AG04450 (cell line): ENCODE measurements around the gene ZSCAN5C. TPM values are rescaled to one million over a fixed set of nuclear protein-coding genes. Genes with fewer than 3 reads are reported as not detected.
"Not testable (repeated sequence)": the region's sequence is repeated elsewhere in the genome, so short reads cannot be mapped to it uniquely, and the experiment has no call there.

Source experiments
- CTCF ChIA-PET: fragments of 300-600, 350-600 bp; formaldehyde crosslinking; extraction: SDS; loops from one replicate; lab custom pipeline; 2022; ENCODE audit warnings: antibody characterized with exemption, inconsistent platforms; lab: Charles Lee
- POLR2A ChIA-PET: fragments of 350-600 bp; formaldehyde crosslinking; extraction: SDS; loops from one replicate; lab custom pipeline; 2021; ENCODE audit warnings: antibody characterized with exemption, inconsistent platforms; lab: Yijun Ruan, JAX
- DNase-seq: peaks from one replicate; pipeline ENCODE4 v3.0.0-alpha.2; 2011; ENCODE audit warnings: low read depth, low spot score
- H3K27ac ChIP-seq: one replicate; pipeline ENCODE4 v1.5.1; 2012; ENCODE audit warnings: low read depth, low read length, control low read depth
- H3K27me3 ChIP-seq: one replicate; pipeline ENCODE4 v1.6.0; 2012; ENCODE audit warnings: low read length; ENCODE audit not compliant: control insufficient read depth, insufficient read depth
- H3K4me3 ChIP-seq: 2 replicates; pipeline ENCODE4 v1.5.1; 2011; ENCODE audit warnings: mild to moderate bottlenecking, low read depth, low read length, control low read depth
- H3K9me3 ChIP-seq: 2 replicates; pipeline ENCODE4 v1.5.1; 2012; ENCODE audit warnings: low read length; ENCODE audit not compliant: control insufficient read depth, insufficient read depth
- polyA plus RNA-seq: library from polyadenylated mRNA; depleted of rRNA; stranded (reverse); fragments of >200 nt; gene quantifications from 2 replicates; pipeline ENCODE4 v1.2.3, GENCODE V29; 2011
- TF ChIP-seq, protein P1 (sequence below): IDR thresholded peaks from 2 replicates; pipeline ENCODE4 v1.5.1; 2011; ENCODE audit warnings: low read depth, low read length, control low read depth, inconsistent platforms

The ZSCAN5C gene
- polyA plus RNA-seq, 1 experiment = not detected

DNA sequence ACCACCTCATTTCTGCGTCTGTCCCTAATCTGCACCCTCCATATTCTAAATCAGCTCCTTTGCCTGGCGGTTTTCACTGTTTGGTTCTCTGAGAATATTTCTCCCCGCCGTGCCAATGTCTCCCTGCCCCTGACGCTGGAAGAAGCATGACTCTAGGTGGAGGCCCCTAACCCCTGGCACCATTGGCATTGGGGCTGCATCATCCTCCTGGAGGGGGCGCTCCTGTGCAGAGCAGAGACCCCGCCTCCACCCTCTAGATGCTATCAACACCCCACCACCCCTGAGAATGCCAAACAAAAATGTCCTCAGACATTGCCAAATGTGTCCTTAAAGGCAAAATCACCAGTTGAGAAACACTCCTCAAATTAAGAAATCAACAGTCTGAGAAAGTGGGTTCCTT lies 11.0 kb upstream of the ZSCAN5C start:
- H3K27ac ChIP-seq = no peak overlapping the region
- POLR2A ChIA-PET = no interaction called here
- TF ChIP-seq, protein P1, sequence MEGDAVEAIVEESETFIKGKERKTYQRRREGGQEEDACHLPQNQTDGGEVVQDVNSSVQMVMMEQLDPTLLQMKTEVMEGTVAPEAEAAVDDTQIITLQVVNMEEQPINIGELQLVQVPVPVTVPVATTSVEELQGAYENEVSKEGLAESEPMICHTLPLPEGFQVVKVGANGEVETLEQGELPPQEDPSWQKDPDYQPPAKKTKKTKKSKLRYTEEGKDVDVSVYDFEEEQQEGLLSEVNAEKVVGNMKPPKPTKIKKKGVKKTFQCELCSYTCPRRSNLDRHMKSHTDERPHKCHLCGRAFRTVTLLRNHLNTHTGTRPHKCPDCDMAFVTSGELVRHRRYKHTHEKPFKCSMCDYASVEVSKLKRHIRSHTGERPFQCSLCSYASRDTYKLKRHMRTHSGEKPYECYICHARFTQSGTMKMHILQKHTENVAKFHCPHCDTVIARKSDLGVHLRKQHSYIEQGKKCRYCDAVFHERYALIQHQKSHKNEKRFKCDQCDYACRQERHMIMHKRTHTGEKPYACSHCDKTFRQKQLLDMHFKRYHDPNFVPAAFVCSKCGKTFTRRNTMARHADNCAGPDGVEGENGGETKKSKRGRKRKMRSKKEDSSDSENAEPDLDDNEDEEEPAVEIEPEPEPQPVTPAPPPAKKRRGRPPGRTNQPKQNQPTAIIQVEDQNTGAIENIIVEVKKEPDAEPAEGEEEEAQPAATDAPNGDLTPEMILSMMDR = no peak
- CTCF ChIA-PET = no interaction called here
- no peak overlapping the region for H3K4me3 ChIP-seq
- H3K27me3 ChIP-seq = no peaks in the 10 kb centered on the region
- no peak for DNase-seq
- peaks cover 8% of the 10 kb centered on the region for H3K9me3 ChIP-seq

DNA sequence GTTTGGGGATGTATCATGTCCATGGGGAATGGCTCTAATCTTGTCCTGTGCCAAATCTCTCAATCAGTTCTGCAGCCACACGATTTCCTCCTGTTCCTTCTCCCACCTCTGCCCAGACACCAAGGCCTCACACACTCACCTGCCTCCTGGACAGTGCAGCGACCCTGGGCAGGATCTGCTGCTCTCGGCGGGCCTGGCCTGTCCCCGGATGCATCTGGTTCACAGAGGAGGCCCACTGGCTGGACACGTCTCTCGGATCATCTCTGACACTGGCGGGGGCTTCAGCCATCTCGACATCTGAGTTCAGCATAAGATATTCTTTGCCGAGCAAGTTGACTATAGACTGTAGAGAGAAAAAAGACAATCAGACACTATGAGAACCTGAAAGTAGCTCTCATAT lies 10.4 kb upstream of the ZSCAN5C start:
- H3K27ac ChIP-seq = no peak overlapping the region
- no peak for DNase-seq
- H3K9me3 ChIP-seq = peaks cover 13% of the 10 kb centered on the region
- TF ChIP-seq, protein P1 = no peak
- POLR2A ChIA-PET = no interaction called here
- CTCF ChIA-PET = no interaction called here
- H3K27me3 ChIP-seq = no peaks in the 10 kb centered on the region
- no peak overlapping the region for H3K4me3 ChIP-seq

DNA sequence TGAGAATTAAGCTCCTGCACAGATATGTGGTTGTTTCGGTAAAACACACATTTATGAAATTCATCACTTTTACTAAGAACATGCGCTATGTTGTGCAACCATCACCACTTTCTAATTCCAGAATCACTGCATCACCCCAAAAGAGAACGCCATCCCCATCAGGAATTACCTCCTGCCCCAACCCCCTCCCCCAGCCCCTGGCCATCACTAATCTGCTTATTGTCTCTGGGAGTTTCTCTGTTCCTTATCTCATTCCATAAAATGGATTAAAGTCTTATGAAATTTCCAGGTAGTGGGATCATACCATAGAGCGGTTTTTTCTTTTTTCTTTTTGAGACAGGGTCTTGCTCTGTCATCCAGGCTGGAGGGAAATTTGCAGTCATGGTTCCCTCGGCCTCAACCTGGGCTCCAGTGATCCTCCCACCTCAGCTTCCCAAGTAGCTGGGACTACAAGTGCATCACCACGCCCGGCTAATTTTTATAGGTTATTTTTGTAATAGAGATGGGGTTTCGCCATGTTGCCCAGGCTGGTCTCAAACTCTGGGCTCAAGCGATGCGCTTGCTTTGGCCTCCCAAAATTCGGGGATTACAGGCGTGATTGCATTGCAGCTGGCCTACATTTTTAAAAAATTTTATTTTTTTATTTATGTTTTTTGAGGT lies 8.0 kb upstream of the ZSCAN5C start:
- TF ChIP-seq, protein P1 = no peak
- CTCF ChIA-PET = interaction anchor here (0.7 kb wide), 1 partner anchor 128 kb away, joined by 3 read pairs; no protein-coding TSS in a partner anchor
- no peaks in the 10 kb centered on the region for H3K27me3 ChIP-seq
- DNase-seq = no peak
- POLR2A ChIA-PET = interaction anchor here (0.7 kb wide), 1 partner anchor 51 kb away, joined by 3 read pairs; no protein-coding TSS in a partner anchor
- peaks cover 23% of the 10 kb centered on the region for H3K9me3 ChIP-seq
- no peak overlapping the region for H3K27ac ChIP-seq
- H3K4me3 ChIP-seq = no peak overlapping the region

DNA sequence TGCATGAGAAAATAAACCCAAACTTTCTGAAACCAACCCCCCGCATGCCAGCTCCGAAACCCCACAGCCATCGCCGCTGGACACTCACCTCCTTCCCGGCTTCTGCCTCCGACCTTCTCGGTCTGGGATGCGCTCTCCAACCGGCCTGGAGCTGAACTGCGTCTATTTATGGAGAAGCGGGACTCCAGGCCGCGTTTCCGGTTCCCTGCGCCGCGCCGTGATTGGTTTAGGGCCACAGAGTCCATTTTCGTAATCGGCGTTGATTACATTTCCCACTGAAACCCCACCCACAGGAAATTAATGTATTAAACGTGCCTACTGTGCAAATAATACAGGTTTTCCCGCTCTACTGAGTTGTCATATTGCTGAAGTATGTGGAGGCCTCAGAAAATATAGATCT lies 4.4 kb upstream of the ZSCAN5C start, which contains the start of gene ZSCAN5B:
Gene ZSCAN5B (minus strand): TSS at position 138 of the 400 bp plus-strand sequence. CDS start 4,731 bp downstream, outside the sequence.
- POLR2A ChIA-PET, H3K27ac ChIP-seq, DNase-seq, H3K4me3 ChIP-seq, H3K27me3 ChIP-seq: not testable (repeated sequence)
- CTCF ChIA-PET = interaction anchor here (0.7 kb wide), 2 partner anchors 81 to 117 kb away, joined by 4 to 6 read pairs; no protein-coding TSS in a partner anchor
- peaks cover 19% of the 10 kb centered on the region for H3K9me3 ChIP-seq

DNA sequence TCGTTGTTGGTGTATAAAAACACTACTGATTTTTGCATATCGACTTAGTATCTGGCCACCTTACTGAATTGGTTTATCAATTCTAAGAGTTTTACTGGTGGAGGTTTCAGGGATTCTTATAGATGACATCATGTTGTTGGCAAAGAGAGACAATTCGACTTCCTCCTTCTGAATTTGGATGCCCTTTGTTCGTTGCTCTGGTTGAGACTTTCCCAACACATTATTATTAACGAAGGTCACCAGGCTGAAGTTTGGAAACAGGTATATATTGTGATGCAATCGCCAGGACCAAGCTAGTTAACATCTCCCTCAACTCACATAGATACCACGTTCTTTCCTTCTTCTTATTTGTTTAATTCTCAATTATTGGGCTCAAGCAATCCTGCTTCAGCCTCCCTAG lies 2.4 kb upstream of the ZSCAN5C start:
- POLR2A ChIA-PET = no interaction called here
- DNase-seq = no peak

DNA sequence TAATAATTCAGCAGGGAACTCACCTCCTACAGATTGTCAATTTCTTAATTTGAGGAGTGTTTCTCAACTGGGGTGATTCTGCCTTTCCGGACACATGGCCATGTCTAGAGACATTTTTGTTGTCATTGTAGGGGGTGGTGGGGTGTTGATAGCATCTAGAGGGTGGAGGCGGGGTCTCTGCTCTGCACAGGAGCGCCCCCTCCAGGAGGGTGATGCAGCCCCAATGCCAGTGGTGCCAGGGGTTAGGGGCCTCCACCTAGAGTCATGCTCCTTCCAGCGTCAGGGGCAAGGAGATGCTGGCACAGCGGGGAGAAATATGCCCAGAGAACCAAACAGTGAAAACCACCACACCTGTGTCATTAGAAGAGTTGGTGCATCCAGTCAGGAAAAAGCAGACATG lies 5.5 kb downstream of the ZSCAN5C start:
- CTCF ChIA-PET, DNase-seq, H3K27ac ChIP-seq, H3K4me3 ChIP-seq, POLR2A ChIA-PET, H3K9me3 ChIP-seq, H3K27me3 ChIP-seq: not testable (repeated sequence)

More for the DNA sequence above, 2.4 kb upstream of the ZSCAN5C start:
- TF ChIP-seq, protein P1 = no peak
- Histone ChIP-seq H3K4me3 (no peak overlapping the region), H3K9me3 (peaks cover 19% of the 10 kb centered on the region), H3K27me3 (no peaks in the 10 kb centered on the region), H3K27ac (no peak overlapping the region)
- CTCF ChIA-PET = no interaction called here
